GM18519 (cell line): ENCODE results near the gene RGL1.

Source experiments
- ATAC-seq: cut with Tn5 transposase; IDR thresholded peaks from one replicate; pipeline ENCODE4 v1.9.1; 2021; ENCODE audit warnings: mild to moderate bottlenecking, moderate library complexity; ENCODE audit not compliant: unreplicated experiment, low FRiP score

RGL1 gene

GRCh38 chr1:183817576-183818288 lies 12.8 kb downstream of the RGL1 start:
- ATAC-seq: no peak

DNA sequence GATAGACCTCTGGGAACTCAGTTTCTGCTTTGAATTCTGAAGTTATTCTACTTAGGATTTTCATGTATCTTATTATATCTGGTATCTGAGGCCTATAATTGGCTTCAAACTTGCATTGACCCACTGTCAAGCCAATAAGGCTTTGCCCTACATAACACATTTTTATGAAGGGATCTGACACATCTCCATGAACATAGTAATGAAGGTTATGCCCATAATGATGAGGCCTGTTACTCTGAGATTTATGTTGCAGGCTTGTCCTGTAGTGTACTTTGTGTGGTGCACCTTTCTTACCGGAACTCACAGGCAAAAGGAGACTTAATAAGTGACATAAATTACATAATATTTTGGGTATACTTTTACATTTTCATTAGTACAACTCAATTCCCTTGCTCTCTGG lies 14.1 kb downstream of the RGL1 start:
- ATAC-seq: no peak

- no peak for ATAC-seq
Observed at GRCh38 chr1:183821309-183821888, 16.5 kb downstream of the RGL1 start.

- no peak for ATAC-seq
Observed at GRCh38 chr1:183821889-183822611, 17.1 kb downstream of the RGL1 start.

GRCh38 chr1:183824291-183824690 lies 19.4 kb downstream of the RGL1 start:
- no peak for ATAC-seq

GRCh38 chr1:183827801-183828200 lies 22.9 kb downstream of the RGL1 start:
- no peak for ATAC-seq

- no peak for ATAC-seq
Observed at GRCh38 chr1:183830389-183830788, 25.5 kb downstream of the RGL1 start.

- no peak for ATAC-seq
Observed at GRCh38 chr1:183831311-183831710, 26.4 kb downstream of the RGL1 start.

DNA sequence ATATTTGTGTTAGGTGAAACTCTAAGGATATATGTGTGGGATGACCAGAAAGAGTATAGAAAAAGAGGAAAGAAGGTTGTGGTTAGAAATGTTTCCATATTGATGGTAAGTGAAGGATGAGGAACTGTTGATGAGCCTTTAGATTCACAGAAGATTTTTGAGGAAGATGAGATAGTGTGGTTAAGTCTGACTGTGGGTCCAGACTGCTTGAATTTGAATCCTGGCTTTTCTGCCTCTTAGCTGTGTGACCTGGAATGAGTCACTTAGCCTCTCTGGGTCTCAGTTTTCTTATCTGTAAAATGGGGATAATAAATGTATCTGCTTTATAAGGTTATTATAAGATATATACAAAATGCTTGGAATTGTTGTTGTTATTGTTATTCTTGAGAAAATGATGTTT lies 27.5 kb downstream of the RGL1 start:
- ATAC-seq: no peak

- ATAC-seq: no peak
Observed at GRCh38 chr1:183834568-183834967, 29.6 kb downstream of the RGL1 start.

GRCh38 chr1:183836598-183836997 lies 31.7 kb downstream of the RGL1 start:
- no peak for ATAC-seq

- no peak for ATAC-seq
Observed at GRCh38 chr1:183837062-183837461, 32.1 kb downstream of the RGL1 start.

DNA sequence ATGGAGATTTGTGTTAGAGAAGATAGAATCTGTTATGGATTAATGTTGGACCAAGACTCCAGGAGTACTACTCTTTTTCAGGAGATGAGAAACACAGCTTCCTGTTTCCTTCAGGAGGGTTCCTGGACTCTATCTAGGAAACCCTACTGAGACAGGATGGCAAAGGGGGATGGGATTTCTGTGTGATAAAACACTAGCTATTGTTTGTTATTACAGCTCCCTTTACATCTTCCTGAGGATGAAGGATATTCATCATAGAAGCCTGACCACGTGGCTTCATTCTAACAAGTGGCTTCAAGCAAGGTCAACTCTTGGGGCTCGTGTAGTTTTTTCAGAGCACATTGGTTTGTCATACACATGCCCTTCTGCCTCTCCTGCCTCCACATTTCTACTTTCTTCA lies 33.3 kb downstream of the RGL1 start:
- no peak for ATAC-seq

GRCh38 chr1:183840140-183840539 lies 35.2 kb downstream of the RGL1 start:
- no peak for ATAC-seq

DNA sequence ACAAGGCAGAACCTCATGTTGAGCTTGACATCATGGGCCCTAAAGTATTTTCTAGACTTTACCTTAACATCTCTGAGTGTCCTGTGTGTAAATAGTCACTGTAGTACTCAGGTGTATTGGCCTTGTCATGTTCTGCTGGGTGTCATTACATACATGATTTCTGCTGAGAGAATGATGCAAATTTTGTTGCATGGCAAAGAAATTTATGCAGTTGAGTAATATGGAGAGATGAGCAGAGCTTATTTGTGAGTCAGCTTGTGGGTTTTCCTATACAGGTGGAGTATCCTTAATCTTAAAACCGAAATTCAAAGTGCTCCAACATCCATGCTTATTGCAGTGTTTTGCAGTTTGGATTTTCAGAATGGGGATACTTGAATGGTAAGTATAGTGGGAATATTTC lies 36.6 kb downstream of the RGL1 start:
- ATAC-seq: peak; percentile 28

DNA sequence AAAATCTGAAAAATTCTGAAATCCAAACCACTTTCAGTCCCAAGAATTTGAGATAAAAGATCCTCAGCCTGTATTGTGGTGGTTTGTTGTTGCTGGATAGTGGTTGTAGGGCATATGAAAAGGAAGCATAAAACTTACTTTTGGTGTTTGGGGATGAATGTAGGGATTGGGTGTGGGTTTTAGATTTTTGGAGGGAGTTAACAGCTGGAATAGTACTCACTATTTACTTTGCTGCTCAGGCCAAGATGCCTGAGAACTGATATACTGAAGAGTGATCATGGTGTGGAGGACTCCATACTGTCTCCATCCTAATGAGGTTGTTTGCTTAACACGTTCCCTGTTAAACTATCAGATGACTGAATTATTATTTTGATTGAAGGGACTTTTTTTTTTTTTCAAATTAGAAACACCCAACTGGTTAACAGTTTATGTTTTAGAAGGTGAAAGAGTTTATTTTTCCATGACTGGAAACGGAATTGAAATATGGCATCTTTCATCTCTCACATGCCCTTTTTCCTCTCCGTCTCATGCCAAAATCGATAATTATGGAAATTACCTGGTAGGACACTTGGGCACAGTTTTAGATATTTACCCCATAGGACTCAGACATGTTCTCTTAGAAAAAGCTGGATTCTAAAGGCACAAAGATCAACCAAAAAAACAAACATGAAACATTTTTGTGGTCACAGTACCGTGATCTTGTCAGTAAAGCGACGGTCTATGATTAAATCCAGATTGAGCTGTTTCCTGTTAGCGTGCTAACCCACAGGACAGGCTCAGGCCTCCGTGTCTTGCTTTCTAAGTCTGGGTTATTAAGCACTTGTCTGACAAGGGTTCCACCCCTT lies 37.3 kb downstream of the RGL1 start:
- peak; percentile 86 for ATAC-seq

DNA sequence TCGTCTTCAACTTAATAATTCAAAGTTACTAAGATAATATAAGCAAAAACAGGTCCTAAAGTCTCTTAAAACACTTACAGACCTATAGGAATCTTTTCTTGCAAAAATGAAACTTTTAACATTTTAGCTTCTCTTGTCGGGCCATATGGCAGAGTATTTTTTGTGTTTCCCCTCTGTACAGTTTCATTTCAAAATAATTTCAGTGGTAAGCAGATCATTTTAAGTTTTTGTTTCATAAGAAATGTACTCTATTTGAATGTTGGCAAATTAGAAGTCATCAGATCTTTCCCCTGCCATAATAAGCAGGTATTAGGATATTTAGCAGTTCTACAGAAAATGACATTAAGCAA lies 37.9 kb downstream of the RGL1 start:
- ATAC-seq: peak; percentile 31

DNA sequence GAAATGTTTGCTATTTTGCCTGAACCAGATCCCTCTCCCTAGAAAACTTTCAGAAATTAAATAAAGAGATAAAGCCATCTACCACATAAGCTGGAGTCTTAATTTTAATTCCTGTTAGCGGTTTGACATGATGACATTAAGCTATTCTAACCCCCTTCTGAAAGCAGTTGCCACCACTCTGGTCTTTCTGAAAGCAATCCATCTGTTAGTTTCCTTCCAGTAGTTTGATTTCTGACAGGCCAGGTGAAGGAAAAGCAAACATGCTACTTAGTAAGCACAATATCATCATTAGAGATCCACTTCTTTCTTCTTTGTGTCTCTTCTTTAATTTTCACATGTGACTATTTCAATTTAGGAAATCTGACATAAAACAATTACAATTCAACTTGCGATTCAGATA lies 39.9 kb downstream of the RGL1 start:
- no peak for ATAC-seq

- ATAC-seq: no peak
Observed at GRCh38 chr1:183845681-183846080, 40.8 kb downstream of the RGL1 start.

- ATAC-seq: no peak
Observed at GRCh38 chr1:183847641-183848040, 42.7 kb downstream of the RGL1 start.

GRCh38 chr1:183850852-183851251 lies 45.9 kb downstream of the RGL1 start:
- ATAC-seq: no peak
